Prostate gland (tissue), 2 donors: ENCODE data around the gene TMEM258.

ENCODE experiments used
- CTCF ChIP-seq, 4 experiments: fragments of 200-600 bp in 2 of 4; fragments of 450-650 bp in 2 of 4; sonication (generic) in 2 of 4; IDR thresholded peaks; 1 replicate in 3 of 4; 2 replicates in 1 of 4; pipeline ENCODE4 v1.5.1; 2016 to 2019; ENCODE audit warnings: antibody characterized with exemption in 4 of 4, mild to moderate bottlenecking in 2 of 4, moderate library complexity in 2 of 4
- POLR2A ChIP-seq: fragments of 450-650 bp; IDR thresholded peaks from one replicate; pipeline ENCODE4 v1.6.1; 2016; ENCODE audit warnings: antibody characterized with exemption, mild to moderate bottlenecking
- POLR2AphosphoS5 ChIP-seq: sonication (generic); formaldehyde crosslinking; IDR thresholded peaks from one replicate; pipeline ENCODE4 v1.6.1; 2017; ENCODE audit warnings: antibody characterized with exemption

DNA sequence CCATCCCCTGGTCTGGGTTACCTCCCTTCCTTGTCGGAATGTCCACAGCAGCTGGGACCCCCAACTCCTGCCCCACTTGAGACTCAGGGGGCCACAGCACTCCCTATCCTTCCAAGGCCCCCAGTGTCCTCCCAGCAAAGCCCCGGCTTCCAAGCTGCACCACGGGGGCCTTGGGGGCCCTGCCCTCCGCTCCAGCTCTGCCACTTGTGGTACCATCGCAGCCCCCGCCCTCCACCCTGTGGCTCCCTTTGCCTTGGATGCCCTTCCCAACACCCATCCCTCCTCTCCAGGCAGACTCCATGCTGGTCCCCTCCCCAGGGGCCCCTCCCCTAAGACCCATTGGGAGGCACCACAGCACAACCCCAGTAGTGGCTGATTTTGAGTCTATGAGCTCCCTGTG is 17.3 kb downstream of the TMEM258 start:
- no peak for TF ChIP-seq CTCF (IDR thresholded peaks at IDR 0.05)
- TF ChIP-seq POLR2AphosphoS5 = no peak
- no peak for TF ChIP-seq POLR2A
